ENCODE results near the gene LIN52.

LIN52 gene

GRCh38 chr14:74218462-74218861, 133.7 kb downstream of the LIN52 start:
- no peak for DNase-seq (ENCODE audit: low read depth)
- no peak overlapping the region for H3K4me3 ChIP-seq (ENCODE audit: low read depth, low read length)

GRCh38 chr14:74219277-74220205, 134.8 kb downstream of the LIN52 start:
- no peak overlapping the region for H3K4me3 ChIP-seq (ENCODE audit: low read depth, low read length)
- no peak for DNase-seq (ENCODE audit: low read depth)

GRCh38 chr14:74220991-74221390, 136.2 kb downstream of the LIN52 start:
- DNase-seq (ENCODE audit: low read depth) = no peak

GRCh38 chr14:74221741-74222140, 137.0 kb downstream of the LIN52 start:
- no peak for DNase-seq (ENCODE audit: low read depth)
- H3K4me3 ChIP-seq (ENCODE audit: low read depth, low read length) = no peak overlapping the region

More at GRCh38 chr14:74220991-74221390, 136.2 kb downstream of the LIN52 start:
- H3K4me3 ChIP-seq (ENCODE audit: low read depth, low read length) = no peak overlapping the region

- no peak overlapping the region for H3K4me3 ChIP-seq (ENCODE audit: low read depth, low read length)
- no peak for DNase-seq (ENCODE audit: low read depth)
Measured at GRCh38 chr14:74223016-74223415, 138.3 kb downstream of the LIN52 start.

- no peak for DNase-seq (ENCODE audit: low read depth)
- H3K4me3 ChIP-seq (ENCODE audit: low read depth, low read length) = no peak overlapping the region
Measured at GRCh38 chr14:74231784-74232183, 147.0 kb downstream of the LIN52 start.

GRCh38 chr14:74235017-74235416, 150.3 kb downstream of the LIN52 start:
- no peak for DNase-seq (ENCODE audit: low read depth)
- no peak overlapping the region for H3K4me3 ChIP-seq (ENCODE audit: low read depth, low read length)

GRCh38 chr14:74237441-74237840, 152.7 kb downstream of the LIN52 start:
- no peak for DNase-seq (ENCODE audit: low read depth)
- no peak overlapping the region for H3K4me3 ChIP-seq (ENCODE audit: low read depth, low read length)

- no peak within 1 kb of the TSS for H3K4me3 ChIP-seq (ENCODE audit: low read depth, low read length)
- DNase-seq (ENCODE audit: low read depth) = no peak
Measured at GRCh38 chr14:74238974-74239847, 154.5 kb downstream of the LIN52 start, which contains the start of gene VSX2. TSS of gene VSX2 (plus strand) at chr14:74239449. CDS start at chr14:74239562, 113 bp downstream.

GRCh38 chr14:74239848-74240793, 155.4 kb downstream of the LIN52 start:
- no peak for DNase-seq (ENCODE audit: low read depth)
- no peak overlapping the region for H3K4me3 ChIP-seq (ENCODE audit: low read depth, low read length)

GRCh38 chr14:74240794-74241651, 156.3 kb downstream of the LIN52 start:
- H3K4me3 ChIP-seq (ENCODE audit: low read depth, low read length) = no peak overlapping the region
- no peak for DNase-seq (ENCODE audit: low read depth)

GRCh38 chr14:74241652-74242017, 156.9 kb downstream of the LIN52 start:
- no peak for DNase-seq (ENCODE audit: low read depth)
- H3K4me3 ChIP-seq (ENCODE audit: low read depth, low read length) = no peak overlapping the region

GRCh38 chr14:74242021-74242779, 157.4 kb downstream of the LIN52 start:
- no peak for DNase-seq (ENCODE audit: low read depth)
- H3K4me3 ChIP-seq (ENCODE audit: low read depth, low read length) = no peak overlapping the region

- no peak overlapping the region for H3K4me3 ChIP-seq (ENCODE audit: low read depth, low read length)
- no peak for DNase-seq (ENCODE audit: low read depth)
Measured at GRCh38 chr14:74242780-74243042, 158.0 kb downstream of the LIN52 start.

- DNase-seq (ENCODE audit: low read depth) = no peak
Measured at GRCh38 chr14:74243051-74243450, 158.3 kb downstream of the LIN52 start.

GRCh38 chr14:74244115-74244514, 159.4 kb downstream of the LIN52 start:
- H3K4me3 ChIP-seq (ENCODE audit: low read depth, low read length) = no peak overlapping the region
- DNase-seq (ENCODE audit: low read depth) = no peak

More at GRCh38 chr14:74243051-74243450, 158.3 kb downstream of the LIN52 start:
- no peak overlapping the region for H3K4me3 ChIP-seq (ENCODE audit: low read depth, low read length)

GRCh38 chr14:74245292-74245691, 160.5 kb downstream of the LIN52 start:
- DNase-seq (ENCODE audit: low read depth) = no peak
- H3K4me3 ChIP-seq (ENCODE audit: low read depth, low read length) = no peak overlapping the region

GRCh38 chr14:74246542-74246941, 161.8 kb downstream of the LIN52 start:
- DNase-seq (ENCODE audit: low read depth) = no peak
- H3K4me3 ChIP-seq (ENCODE audit: low read depth, low read length) = no peak overlapping the region

Data from skeletal muscle cell (primary cell).